ENCODE measurements around the gene RAB38. TPM values are rescaled to one million over a fixed set of nuclear protein-coding genes. Genes with fewer than 3 reads are reported as not detected.

Gene RAB38
- total and polyA plus RNA-seq, 3 donors from 2014 or later = 3.9 to 5.9 (median 5.5) TPM

DNA sequence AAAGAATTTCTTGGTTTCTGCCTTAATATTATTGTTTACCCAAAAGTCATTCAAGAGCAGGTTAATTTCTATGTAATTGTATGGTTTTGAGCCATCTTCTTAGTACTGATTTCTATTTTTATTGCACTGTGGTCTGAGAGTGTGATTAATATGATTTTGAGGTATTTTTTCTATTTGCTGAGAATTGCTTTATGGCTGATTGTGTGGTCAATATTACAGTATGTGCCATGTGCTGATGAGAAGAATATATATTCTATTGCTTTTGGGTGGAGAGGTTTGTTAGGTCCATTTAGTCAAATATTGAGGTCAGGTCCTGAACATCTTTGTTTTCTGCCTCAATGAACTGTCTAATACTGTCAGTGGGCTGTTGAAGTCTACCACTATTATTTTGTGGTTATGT, 20.7 kb upstream of the RAB38 start:
- H3K9me3 ChIP-seq = no peaks in the 10 kb centered on the region
- no peak overlapping the region for H3K27ac ChIP-seq
- intact Hi-C loops (cut with DNase I; ENCODE audit: low total_unique reads) = no loop called here
- DNase-seq = no peak
- H3K4me3 ChIP-seq = no peak overlapping the region
- no peaks in the 10 kb centered on the region for H3K36me3 ChIP-seq (ENCODE audit: low read depth, missing control alignments)
- TF ChIP-seq CTCF (IDR thresholded peaks at IDR 0.05) = no peak
- TF ChIP-seq POLR2A (IDR thresholded peaks at IDR 0.05) = no peak
- H3K27me3 ChIP-seq = no peaks in the 10 kb centered on the region
- H3K4me1 ChIP-seq = no peaks in the 10 kb centered on the region

DNA sequence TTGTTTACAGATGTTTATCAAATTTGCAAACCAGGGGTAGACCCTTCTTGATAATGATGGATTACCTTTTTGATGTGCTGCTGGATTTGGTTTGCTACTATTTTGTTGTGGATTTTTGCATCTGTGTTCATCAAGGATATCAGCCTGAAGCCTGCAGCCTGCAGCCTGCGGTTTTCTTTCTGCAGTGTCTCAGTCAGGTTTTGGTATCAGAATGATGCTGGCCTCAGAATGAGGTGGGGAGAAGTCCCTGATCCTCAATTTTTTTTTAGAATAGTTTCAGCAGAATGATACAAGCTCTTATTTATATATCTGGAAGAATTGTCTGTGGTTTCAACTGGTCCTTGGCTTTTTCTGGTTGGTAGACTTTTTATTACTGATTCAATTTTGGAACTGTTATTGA, 19.7 kb upstream of the RAB38 start:
- Histone ChIP-seq H3K27ac (no peak overlapping the region), H3K9me3 (no peaks in the 10 kb centered on the region), H3K4me1 (no peaks in the 10 kb centered on the region), H3K27me3 (no peaks in the 10 kb centered on the region), H3K4me3 (no peak overlapping the region), H3K36me3 (ENCODE audit: low read depth, missing control alignments) (no peaks in the 10 kb centered on the region)
- 43 to 62% methylated on average over 1 of the region's 1 CpG for WGBS, 2 donors
- intact Hi-C loops (cut with DNase I; ENCODE audit: low total_unique reads) = no loop called here
- no peak for DNase-seq
- TF ChIP-seq CTCF (IDR thresholded peaks at IDR 0.05) = no peak
- TF ChIP-seq POLR2A (IDR thresholded peaks at IDR 0.05) = no peak

DNA sequence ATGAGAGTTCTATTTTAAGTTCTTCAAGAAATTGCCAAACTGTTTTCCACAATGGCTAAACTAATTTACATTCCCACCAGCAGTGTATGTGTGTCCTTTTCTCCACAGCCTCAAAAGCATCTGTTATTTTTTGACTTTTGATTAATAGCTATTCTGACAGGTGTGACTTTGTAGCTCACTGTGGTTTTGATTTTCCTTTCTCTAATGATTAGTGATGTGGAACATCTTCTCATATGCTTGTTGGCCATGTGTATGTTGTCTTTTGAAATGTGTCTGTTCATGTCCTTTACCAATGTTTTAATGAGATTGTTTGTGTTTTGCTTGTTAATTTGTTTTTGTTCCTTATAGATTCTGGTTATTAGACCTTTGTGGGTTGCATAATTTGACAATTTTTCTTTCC, 18.0 kb upstream of the RAB38 start:
- no peak for DNase-seq
- H3K4me3 ChIP-seq = no peak overlapping the region
- no peak overlapping the region for H3K27ac ChIP-seq
- H3K36me3 ChIP-seq (ENCODE audit: low read depth, missing control alignments) = no peaks in the 10 kb centered on the region
- TF ChIP-seq POLR2A (IDR thresholded peaks at IDR 0.05) = no peak
- TF ChIP-seq CTCF (IDR thresholded peaks at IDR 0.05) = no peak
- no peaks in the 10 kb centered on the region for H3K4me1 ChIP-seq
- H3K9me3 ChIP-seq = no peaks in the 10 kb centered on the region
- H3K27me3 ChIP-seq = no peaks in the 10 kb centered on the region
- intact Hi-C loops (cut with DNase I; ENCODE audit: low total_unique reads) = no loop called here

- Histone ChIP-seq H3K36me3 (ENCODE audit: low read depth, missing control alignments) (no peaks in the 10 kb centered on the region), H3K27me3 (no peaks in the 10 kb centered on the region), H3K27ac (no peak overlapping the region), H3K4me1 (no peaks in the 10 kb centered on the region), H3K9me3 (no peaks in the 10 kb centered on the region), H3K4me3 (no peak overlapping the region)
- WGBS, 2 donors = 39 to 54% methylated on average over 2 of the region's 2 CpGs
- intact Hi-C loops (cut with DNase I; ENCODE audit: low total_unique reads) = no loop called here
- DNase-seq = no peak
- TF ChIP-seq POLR2A (IDR thresholded peaks at IDR 0.05) (no peak), CTCF (IDR thresholded peaks at IDR 0.05) (no peak)
These were observed 13.7 kb upstream of the RAB38 start for GRCh38 chr11:88188932-88189253.

DNA sequence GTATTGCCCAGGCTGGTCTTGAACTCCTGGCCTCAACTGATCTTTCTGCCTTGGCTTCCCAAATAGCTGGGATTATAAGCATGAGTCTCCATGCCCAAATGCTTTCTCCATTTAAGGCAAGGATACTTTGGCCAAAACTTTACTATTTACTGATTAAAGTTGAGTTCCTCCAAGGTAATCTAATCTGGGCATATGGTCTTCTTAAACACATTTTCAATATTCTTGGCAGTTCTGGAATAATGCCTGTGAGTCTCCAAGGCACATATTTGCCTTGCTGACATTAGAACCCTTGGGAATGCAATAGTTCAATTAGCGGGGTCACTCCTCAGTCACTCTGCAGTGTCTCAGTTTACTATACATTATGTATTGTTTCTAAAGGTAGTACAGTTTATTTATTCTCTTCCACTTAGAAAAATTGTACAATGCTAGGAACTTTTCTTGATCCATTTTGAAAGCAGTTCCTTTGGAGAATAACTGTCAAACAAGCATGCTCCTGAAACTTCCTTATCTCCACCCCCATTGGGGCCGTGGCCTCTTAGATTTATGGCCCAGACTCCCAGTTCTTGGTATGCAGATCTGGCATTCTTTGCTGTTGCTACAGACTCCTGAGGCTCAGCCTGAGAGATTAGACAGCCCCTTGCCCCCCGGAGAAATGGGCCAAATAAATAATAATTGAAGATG, 13.1 kb upstream of the RAB38 start:
- whole genome bisulfite sequencing, 2 donors = 45 to 48% methylated on average over 3 of the region's 3 CpGs
- TF ChIP-seq POLR2A (IDR thresholded peaks at IDR 0.05) (no peak), CTCF (IDR thresholded peaks at IDR 0.05) (no peak)
- intact Hi-C loops (cut with DNase I; ENCODE audit: low total_unique reads) = no loop called here
- H3K27ac ChIP-seq = no peak overlapping the region
- H3K27me3 ChIP-seq = no peaks in the 10 kb centered on the region
- H3K9me3 ChIP-seq = no peaks in the 10 kb centered on the region
- H3K36me3 ChIP-seq (ENCODE audit: low read depth, missing control alignments) = no peaks in the 10 kb centered on the region
- no peaks in the 10 kb centered on the region for H3K4me1 ChIP-seq
- no peak overlapping the region for H3K4me3 ChIP-seq
- DNase-seq = no peak
